GM18517 (cell line): ENCODE measurements around the gene LMBR1.
"Not testable (repeated sequence)": the region's sequence is repeated elsewhere in the genome, so short reads cannot be mapped to it uniquely, and the experiment has no call there.

Source experiments
- ATAC-seq: cut with Tn5 transposase; IDR thresholded peaks from one replicate; pipeline ENCODE4 v1.9.1; 2021; ENCODE audit warnings: mild to moderate bottlenecking, moderate library complexity; ENCODE audit not compliant: unreplicated experiment

The LMBR1 gene

DNA sequence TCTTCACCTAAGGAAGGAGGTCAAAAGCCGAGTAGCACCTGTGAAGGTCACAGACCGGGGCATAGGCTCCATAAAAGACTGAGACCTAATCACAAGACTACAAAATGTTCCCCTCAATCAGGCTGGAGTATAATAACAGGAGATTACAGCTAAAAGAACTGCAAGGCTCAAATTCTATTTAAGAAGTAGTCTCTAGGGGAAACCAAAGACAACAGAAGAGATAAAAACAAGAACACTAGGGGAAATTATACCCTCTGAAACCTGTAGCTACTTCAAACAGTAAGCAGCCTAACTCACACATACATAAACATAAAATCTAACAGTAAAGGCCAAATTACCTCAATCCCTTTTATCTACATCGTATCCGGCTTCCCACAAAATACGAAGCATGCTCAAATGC is 38.3 kb downstream of the LMBR1 start:
- ATAC-seq = no peak

- no peak for ATAC-seq
These were observed 44.0 kb downstream of the LMBR1 start for GRCh38 chr7:156848979-156849378.

DNA sequence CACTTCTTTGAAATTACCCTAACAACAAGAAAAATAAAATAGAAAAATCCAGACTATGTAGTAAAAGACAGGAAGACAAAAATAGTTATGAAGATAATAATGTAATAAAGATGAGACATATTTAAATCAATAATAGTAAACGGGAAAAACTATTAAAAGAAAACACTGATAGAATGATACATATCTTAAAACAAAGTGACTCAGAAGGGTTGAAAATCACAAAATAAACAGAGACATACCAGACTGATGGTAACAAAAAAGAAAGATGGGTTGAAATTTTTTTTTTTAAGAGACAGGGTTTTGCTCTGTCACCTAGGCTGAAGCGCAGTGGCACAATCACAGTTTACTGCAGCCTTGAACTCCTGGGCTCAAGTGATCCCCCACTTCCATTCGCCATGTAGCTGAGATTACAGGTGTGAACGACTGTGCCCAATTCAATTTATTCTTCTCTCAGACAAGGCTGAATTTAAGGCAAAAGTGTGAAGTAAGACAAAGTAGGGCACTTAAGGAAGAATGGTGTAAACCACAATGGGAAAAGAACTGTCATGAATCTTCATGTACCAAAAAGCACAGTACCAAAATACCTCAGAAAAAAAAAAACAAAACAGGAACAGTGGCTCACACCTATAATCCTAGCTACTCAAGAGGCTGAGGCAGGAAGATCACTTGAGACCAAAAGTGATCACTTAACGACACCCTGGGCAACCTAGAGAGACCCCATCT is 47.4 kb downstream of the LMBR1 start:
- no peak for ATAC-seq

DNA sequence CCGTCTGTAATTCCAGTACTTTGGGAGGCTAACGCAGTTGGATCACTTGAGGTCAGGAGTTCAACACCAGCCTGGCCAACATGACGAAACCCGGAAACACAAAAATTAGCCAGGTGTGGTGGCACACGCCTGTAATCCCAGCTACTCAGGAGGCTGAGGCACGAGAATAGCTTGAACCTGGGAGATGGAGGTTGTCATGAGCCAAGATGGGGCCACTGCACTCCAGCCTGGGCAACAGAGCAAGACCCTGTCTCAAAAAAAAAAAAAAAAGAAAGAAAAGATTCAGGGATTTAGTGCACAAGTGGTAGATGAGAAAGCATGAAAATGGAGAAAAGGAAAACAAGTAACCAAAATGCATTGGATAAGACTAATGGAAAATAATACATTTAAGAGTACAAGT is 49.4 kb downstream of the LMBR1 start:
- not testable (repeated sequence) for ATAC-seq

DNA sequence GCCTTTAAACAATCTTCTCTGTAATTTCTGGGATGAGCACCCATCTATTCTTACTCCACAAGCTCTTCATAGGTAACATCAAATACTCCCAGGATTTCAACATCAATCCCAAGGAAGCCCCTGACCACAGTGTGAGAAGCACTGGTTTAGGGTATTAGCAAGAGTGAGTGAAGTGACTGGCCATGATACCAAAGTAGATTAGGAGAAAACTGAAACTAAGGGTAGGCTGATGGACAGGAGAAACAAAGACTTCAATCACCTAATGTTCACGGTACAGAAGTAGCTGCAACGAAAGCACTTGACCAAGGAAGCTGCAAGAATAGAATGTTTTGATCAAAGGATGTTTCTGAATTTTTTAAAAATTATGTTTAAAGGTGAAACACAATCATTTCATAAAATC is 49.8 kb downstream of the LMBR1 start:
- ATAC-seq = no peak

- ATAC-seq = no peak
These were observed 50.2 kb downstream of the LMBR1 start for GRCh38 chr7:156842740-156843140.

- no peak for ATAC-seq
These were observed 50.7 kb downstream of the LMBR1 start for GRCh38 chr7:156842317-156842716.

DNA sequence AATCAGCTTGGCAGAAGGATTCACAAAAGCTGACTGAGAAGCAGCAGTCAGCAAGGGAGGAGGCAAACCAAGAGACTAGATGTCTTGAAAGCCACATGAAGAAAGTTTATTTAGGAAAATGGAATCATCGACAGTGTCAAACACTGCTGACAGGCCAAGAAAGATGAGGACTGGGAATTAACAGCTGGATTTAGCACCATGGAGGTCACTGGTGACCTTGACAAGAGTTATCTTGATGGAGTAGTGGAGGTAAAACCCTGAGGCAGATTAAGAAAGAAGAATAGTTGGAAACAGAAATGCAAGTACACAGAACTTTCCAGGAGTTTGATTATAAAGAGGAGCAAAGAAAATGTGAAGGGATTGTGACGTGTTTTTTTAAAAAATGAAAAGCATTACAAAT is 51.5 kb downstream of the LMBR1 start:
- no peak for ATAC-seq

- ATAC-seq = no peak
These were observed 52.8 kb downstream of the LMBR1 start for GRCh38 chr7:156840134-156840533.

DNA sequence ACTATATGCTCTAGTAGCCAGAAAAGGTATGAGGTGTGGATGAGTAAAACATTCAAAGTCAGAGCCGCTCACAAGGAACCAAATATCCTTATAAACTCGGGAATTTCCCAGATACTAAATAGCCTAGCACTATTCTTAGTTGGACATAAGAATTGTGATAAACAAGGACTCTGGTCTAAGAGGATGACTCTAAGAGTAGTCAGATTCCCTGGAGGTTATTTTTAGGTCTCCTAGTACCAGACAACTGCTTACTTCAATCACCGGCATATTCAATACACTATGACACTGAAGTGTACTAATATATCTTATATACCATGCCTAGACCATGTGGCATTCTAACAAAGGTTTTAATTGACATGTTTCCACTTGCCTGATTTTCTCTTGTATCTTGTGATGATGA is 56.5 kb downstream of the LMBR1 start:
- ATAC-seq = no peak

DNA sequence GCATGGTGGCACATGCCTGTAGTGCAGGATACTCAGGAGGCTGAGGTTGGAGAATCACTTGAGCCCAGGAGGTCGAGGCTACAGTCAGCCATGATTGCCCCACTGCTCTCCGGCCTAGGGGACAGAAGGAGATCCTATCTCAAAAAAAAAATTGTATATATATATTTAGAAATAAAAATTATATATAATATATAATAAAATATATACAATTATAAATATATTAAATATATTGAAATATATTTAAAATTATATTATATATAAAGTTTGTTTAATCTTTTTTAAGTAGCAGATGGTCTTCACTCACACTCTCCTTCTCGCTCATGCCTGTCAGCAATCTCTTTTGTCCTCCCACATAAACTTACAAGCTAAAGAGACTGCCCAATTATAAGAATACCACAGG is 58.5 kb downstream of the LMBR1 start:
- no peak for ATAC-seq

DNA sequence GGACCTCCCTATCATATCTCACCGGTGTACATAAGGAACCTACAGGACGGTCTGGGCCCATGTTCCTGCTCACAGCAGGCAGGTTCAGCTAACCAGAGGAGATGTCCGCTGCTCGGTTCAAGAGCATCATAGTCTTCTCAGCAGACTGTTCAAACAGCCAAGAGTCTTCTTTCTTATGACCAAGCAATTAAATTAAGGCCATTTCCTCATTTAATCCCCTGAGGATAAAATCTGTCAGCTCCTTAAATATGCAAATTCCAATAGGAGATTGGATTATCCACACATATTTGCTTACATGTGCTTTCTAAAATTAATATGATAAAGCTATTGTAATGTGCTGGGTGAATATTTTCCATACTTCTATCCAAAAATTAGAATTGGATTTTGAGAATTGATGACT is 59.7 kb downstream of the LMBR1 start:
- ATAC-seq = no peak

GRCh38 chr7:156832195-156832877 is 60.6 kb downstream of the LMBR1 start:
- no peak for ATAC-seq

DNA sequence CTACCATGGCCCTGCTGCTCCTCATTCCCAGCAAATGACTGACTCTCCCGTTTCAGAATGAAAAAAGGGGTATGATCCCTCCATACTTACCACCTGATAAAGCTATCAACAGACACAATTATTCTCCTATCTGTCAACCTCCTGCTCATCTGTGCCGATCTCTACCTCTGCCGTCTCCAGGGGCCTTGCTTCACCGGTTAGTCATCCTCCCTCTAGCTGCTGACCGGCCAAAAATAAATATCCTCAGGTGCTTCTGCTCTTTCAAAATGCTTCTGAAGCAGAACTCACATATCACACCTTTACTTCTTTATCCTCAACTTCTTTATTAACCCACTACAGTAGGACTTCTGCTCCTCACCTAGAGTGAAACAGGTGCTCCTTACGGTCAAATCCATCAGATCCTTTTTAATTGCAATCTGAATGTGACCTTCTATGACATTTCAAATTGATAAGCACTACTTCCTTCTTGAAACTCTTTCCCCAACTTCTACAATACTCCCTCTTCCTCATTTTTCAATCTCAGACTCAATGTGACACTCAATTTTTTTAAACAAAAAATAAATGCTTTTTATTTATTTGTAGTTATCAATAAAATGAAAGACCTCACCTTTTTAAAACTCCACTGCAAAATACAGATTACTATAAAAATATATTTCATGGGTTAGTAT is 63.2 kb downstream of the LMBR1 start:
- no peak for ATAC-seq

DNA sequence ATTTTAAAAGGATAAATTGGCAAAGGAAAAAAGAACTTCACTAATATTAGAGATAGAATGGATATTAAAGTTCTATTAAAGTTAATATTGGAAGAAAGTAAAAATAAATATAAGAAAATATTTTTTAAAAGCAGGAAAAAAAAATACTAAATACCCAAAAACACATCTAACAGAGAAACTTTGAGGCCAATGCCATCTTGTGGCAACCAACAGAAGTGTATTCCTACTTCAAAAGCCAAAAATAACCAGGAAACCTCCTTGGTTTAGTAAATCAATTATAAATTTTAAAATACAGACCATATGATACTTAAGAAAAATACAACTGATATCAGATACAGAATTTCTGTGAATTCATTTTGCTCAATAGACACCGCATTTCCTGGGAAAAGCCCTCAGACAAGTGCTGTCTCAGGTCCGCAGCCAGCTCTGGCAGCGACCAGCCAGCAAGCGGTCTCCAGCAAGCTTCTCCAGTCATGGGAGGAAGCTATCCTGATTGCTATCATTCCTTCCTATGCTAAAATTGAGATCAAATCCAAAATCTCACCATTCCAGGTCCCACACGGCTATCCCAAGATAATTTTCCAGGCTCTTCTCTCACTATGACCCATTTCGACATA is 65.3 kb downstream of the LMBR1 start:
- ATAC-seq = no peak

GRCh38 chr7:156823435-156823834 is 69.5 kb downstream of the LMBR1 start:
- ATAC-seq = no peak

- ATAC-seq = no peak
These were observed 72.4 kb downstream of the LMBR1 start for GRCh38 chr7:156820445-156821063.

GRCh38 chr7:156819733-156820295 is 73.2 kb downstream of the LMBR1 start:
- no peak for ATAC-seq

DNA sequence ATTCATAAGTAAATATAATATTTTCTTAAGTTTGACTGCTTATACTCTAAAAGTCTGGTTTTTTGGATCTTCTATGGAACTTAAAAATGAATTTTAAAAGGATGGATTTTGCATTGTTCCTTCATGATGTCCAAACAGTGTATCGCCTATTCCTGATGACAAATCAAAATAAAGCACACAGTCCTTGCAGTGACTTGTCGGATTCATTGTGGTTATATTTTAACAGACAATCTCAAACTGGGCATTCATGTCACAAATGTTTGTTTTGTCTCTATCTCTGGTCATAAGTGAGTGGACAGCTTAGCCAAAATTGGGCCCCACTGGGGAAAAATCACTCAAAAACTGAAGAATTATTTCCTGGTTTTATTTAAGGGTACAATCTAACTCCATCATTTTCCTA is 74.8 kb downstream of the LMBR1 start:
- no peak for ATAC-seq

DNA sequence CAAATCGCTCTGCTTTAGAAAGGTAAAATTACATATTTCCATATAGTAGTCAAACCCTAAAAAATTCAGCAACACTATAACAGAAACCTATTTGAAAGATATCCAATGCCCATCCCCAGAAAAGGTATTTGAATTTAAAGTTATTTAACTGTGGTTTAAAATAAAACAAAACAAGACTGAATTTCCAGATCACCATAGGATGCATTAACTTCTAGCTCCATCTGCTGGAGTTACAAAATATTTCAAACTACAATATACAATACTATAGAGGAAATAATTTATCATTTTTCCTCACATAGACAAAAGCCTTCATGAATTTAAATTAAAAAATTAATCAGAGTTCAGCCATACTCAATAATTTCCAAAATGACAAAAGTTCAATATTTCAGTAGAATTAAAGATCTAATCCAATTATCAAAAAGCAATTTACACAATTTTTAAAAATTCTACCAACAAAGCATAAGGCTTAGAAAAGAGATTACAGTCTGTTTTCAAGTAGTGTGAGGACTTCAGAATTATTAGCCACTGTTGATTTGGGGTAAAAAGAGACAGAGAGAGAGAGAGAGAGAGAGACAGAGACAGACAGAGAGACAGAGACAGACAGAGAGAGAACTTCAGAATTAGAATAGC is 75.9 kb downstream of the LMBR1 start:
- ATAC-seq = no peak

- no peak for ATAC-seq
These were observed 81.3 kb downstream of the LMBR1 start for GRCh38 chr7:156811706-156812105.
